Breast epithelium (tissue), 4 donors: ENCODE data around the gene ST7L. TPM values are rescaled to one million over a fixed set of nuclear protein-coding genes. Genes with fewer than 3 reads are reported as not detected.

Source experiments
- DNase-seq, 2 donors: peaks; one replicate each; pipeline ENCODE4 v3.0.0-alpha.2; 2019; ENCODE audit warnings: low spot score in 2 of 2
- H3K27ac ChIP-seq, 2 donors: fragments of 200-600 bp; sonication (generic) in 1 of 2; one replicate each; pipeline ENCODE4 v1.5.1; 2016 to 2019; ENCODE audit warnings: mild to moderate bottlenecking in 1 of 2
- H3K27me3 ChIP-seq, 2 donors: fragments of 200-600 bp; sonication (generic) in 1 of 2; one replicate each; pipeline versions ENCODE4 v1.5.1 to v1.6.0; 2017 to 2019; ENCODE audit warnings: control low read depth in 1 of 2, mild to moderate bottlenecking in 1 of 2
- H3K36me3 ChIP-seq: fragments of 200-600 bp; one replicate; pipeline ENCODE4 v1.5.1; 2019
- H3K4me1 ChIP-seq, 2 donors: fragments of 200-600 bp; sonication (generic); one replicate each; pipeline ENCODE4 v1.5.1; 2016 to 2019; ENCODE audit warnings: control low read depth in 1 of 2
- H3K4me3 ChIP-seq, 3 donors: fragments of 200-600 bp; sonication (generic); 1 replicate in 2 of 3; 2 replicates in 1 of 3; pipeline ENCODE4 v1.5.1; 2016 to 2019; ENCODE audit warnings: mild to moderate bottlenecking in 3 of 3, moderate library complexity in 2 of 3
- H3K9me3 ChIP-seq, 2 donors: fragments of 200-600 bp; sonication (generic) in 1 of 2; one replicate each; pipeline ENCODE4 v1.5.1; 2016 to 2019; ENCODE audit warnings: control low read depth in 1 of 2
- CTCF ChIP-seq, 3 donors: fragments of 450-650 bp; IDR thresholded peaks; one replicate each; pipeline ENCODE4 v1.5.1; 2016 to 2017; ENCODE audit warnings: antibody characterized with exemption in 3 of 3, mild to moderate bottlenecking in 3 of 3, moderate library complexity in 3 of 3
- POLR2A ChIP-seq: fragments of 450-650 bp; IDR thresholded peaks from one replicate; pipeline ENCODE4 v1.6.1; 2016; ENCODE audit warnings: antibody characterized with exemption, mild to moderate bottlenecking, moderate library complexity
- POLR2AphosphoS5 ChIP-seq, 3 donors: sonication (generic); formaldehyde crosslinking; IDR thresholded peaks; one replicate each; pipeline ENCODE4 v1.6.1; 2017; ENCODE audit warnings: antibody characterized with exemption in 3 of 3
- intact Hi-C: fragments of 100-400 bp; cut with DNase I; formaldehyde crosslinking; loops from one replicate; pipeline ENCODE4 v1.15.1; 2023; ENCODE audit warnings: low total_unique reads
- total RNA-seq, 3 donors: library from RNA; depleted of rRNA; stranded (reverse); fragments of >200 nt; gene quantifications; one replicate each; pipeline ENCODE4 v1.1.0, GENCODE V29; 2016

The ST7L gene
- total RNA-seq, 3 donors from 2014 or later: 20.6 to 36.0 (median 25.9) TPM

GRCh38 chr1:112516141-112516540 lies 102.8 kb downstream of the ST7L start:
- intact Hi-C loops: no loop called here
- no peak overlapping the region for H3K4me3 ChIP-seq
- no peaks in the 10 kb centered on the region for H3K27me3 ChIP-seq
- H3K27ac ChIP-seq: no peak overlapping the region
- H3K9me3 ChIP-seq: no peaks in the 10 kb centered on the region
- H3K4me1 ChIP-seq: no peaks in the 10 kb centered on the region
- no peaks in the 10 kb centered on the region for H3K36me3 ChIP-seq
- TF ChIP-seq CTCF (IDR thresholded peaks at IDR 0.05): no peak
- no peak for DNase-seq

- Histone ChIP-seq H3K27ac (no peak overlapping the region), H3K4me1 (no peaks in the 10 kb centered on the region), H3K27me3 (no peaks in the 10 kb centered on the region), H3K9me3 (no peaks in the 10 kb centered on the region), H3K36me3 (no peaks in the 10 kb centered on the region), H3K4me3 (no peak overlapping the region)
- intact Hi-C loops: no loop called here
- TF ChIP-seq CTCF (IDR thresholded peaks at IDR 0.05) (no peak), POLR2AphosphoS5 (IDR thresholded peaks at IDR 0.05) (no peak), POLR2A (no peak)
- no peak for DNase-seq
These were observed 103.5 kb downstream of the ST7L start for GRCh38 chr1:112515311-112516009.

- no peak for DNase-seq
- H3K4me3 ChIP-seq: no peak overlapping the region
- intact Hi-C loops: no loop called here
- H3K36me3 ChIP-seq: no peaks in the 10 kb centered on the region
- no peaks in the 10 kb centered on the region for H3K9me3 ChIP-seq
- TF ChIP-seq POLR2A: no peak
- TF ChIP-seq CTCF (IDR thresholded peaks at IDR 0.05): no peak
- TF ChIP-seq POLR2AphosphoS5 (IDR thresholded peaks at IDR 0.05): no peak
- H3K4me1 ChIP-seq: no peaks in the 10 kb centered on the region
- no peak overlapping the region for H3K27ac ChIP-seq
- H3K27me3 ChIP-seq: no peaks in the 10 kb centered on the region
These were observed 104.0 kb downstream of the ST7L start for GRCh38 chr1:112514901-112515300.

- no peak for DNase-seq
- TF ChIP-seq POLR2AphosphoS5 (IDR thresholded peaks at IDR 0.05): no peak
- TF ChIP-seq CTCF (IDR thresholded peaks at IDR 0.05): no peak
- TF ChIP-seq POLR2A: no peak
- no peak overlapping the region for H3K4me3 ChIP-seq
- H3K27me3 ChIP-seq: no peaks in the 10 kb centered on the region
- H3K36me3 ChIP-seq: no peaks in the 10 kb centered on the region
- no peaks in the 10 kb centered on the region for H3K9me3 ChIP-seq
- peaks cover 0 to 2% of the 10 kb centered on the region in 2 donors for H3K4me1 ChIP-seq
- intact Hi-C loops: no loop called here
- H3K27ac ChIP-seq: no peak overlapping the region
These were observed 105.7 kb downstream of the ST7L start for GRCh38 chr1:112513112-112513870.

- no peak for TF ChIP-seq CTCF (IDR thresholded peaks at IDR 0.05)
- no peak for TF ChIP-seq POLR2A
- no peak for TF ChIP-seq POLR2AphosphoS5 (IDR thresholded peaks at IDR 0.05)
- Histone ChIP-seq H3K27me3 (no peaks in the 10 kb centered on the region), H3K36me3 (no peaks in the 10 kb centered on the region), H3K9me3 (no peaks in the 10 kb centered on the region), H3K27ac (no peak overlapping the region), H3K4me3 (no peak overlapping the region), H3K4me1 (peaks cover 0 to 4% of the 10 kb centered on the region in 2 donors)
- no peak for DNase-seq
- intact Hi-C loops: no loop called here
These were observed 107.0 kb downstream of the ST7L start for GRCh38 chr1:112511897-112512296.
